Calu3 (cell line): Measurements from ENCODE around the gene ARMC7. TPM values are rescaled to one million over a fixed set of nuclear protein-coding genes. Genes with fewer than 3 reads are reported as not detected.
"Not testable (repeated sequence)": the region's sequence is repeated elsewhere in the genome, so short reads cannot be mapped to it uniquely, and the experiment has no call there.

ENCODE experiments used
- BruUV-seq: library from RNA; stranded (reverse); fragments of 400-500 nt; replicated peaks from 2 replicates; lab custom pipeline; 2021; lab: Mats Ljungman, UMichigan
- CTCF ChIA-PET: fragments of 300-600 bp; sonication (Branson Sonifier 250); formaldehyde crosslinking; loops from one replicate; lab custom pipeline; 2022; ENCODE audit warnings: antibody characterized with exemption; lab: Charles Lee
- DNase-seq: peaks from one replicate; pipeline ENCODE4 v3.0.0; 2022
- H3K27ac Mint-ChIP-seq: one replicate; pipeline ENCODE4 v1.8.0; 2022; ENCODE audit warnings: mixed read lengths; ENCODE audit not compliant: unreplicated experiment
- H3K27me3 Mint-ChIP-seq: one replicate; pipeline ENCODE4 v1.8.0; 2022; ENCODE audit warnings: mixed read lengths; ENCODE audit not compliant: unreplicated experiment
- H3K36me3 Mint-ChIP-seq: one replicate; pipeline ENCODE4 v1.8.0; 2022; ENCODE audit warnings: mild to moderate bottlenecking, moderate library complexity, mixed read lengths; ENCODE audit not compliant: insufficient read depth, unreplicated experiment
- H3K4me1 Mint-ChIP-seq: one replicate; pipeline ENCODE4 v1.8.0; 2022; ENCODE audit warnings: mild to moderate bottlenecking, low read depth, mixed read lengths; ENCODE audit not compliant: unreplicated experiment
- H3K4me3 Mint-ChIP-seq: one replicate; pipeline ENCODE4 v1.8.0; 2022; ENCODE audit warnings: mild to moderate bottlenecking, low read depth, moderate library complexity, mixed read lengths; ENCODE audit not compliant: unreplicated experiment
- H3K9me3 Mint-ChIP-seq: one replicate; pipeline ENCODE4 v1.8.0; 2022; ENCODE audit warnings: low read depth, mixed read lengths; ENCODE audit not compliant: unreplicated experiment
- CTCF ChIP-seq: fragments of 200-600 bp; IDR thresholded peaks from one replicate; pipeline ENCODE4 v1.8.0; 2022; ENCODE audit warnings: antibody characterized with exemption; ENCODE audit not compliant: unreplicated experiment
- intact Hi-C: fragments of 100-400 bp; cut with micrococcal nuclease; formaldehyde crosslinking; loops from one replicate; pipeline ENCODE4 v1.10.0; 2022; ENCODE audit not compliant: unreplicated experiment
- total RNA-seq: library from RNA; stranded (reverse); gene quantifications from 2 replicates; pipeline ENCODE4 v1.2.3, GENCODE V29; 2022

The ARMC7 gene
- total RNA-seq, 1 experiment from 2014 or later: 18.6 TPM

DNA sequence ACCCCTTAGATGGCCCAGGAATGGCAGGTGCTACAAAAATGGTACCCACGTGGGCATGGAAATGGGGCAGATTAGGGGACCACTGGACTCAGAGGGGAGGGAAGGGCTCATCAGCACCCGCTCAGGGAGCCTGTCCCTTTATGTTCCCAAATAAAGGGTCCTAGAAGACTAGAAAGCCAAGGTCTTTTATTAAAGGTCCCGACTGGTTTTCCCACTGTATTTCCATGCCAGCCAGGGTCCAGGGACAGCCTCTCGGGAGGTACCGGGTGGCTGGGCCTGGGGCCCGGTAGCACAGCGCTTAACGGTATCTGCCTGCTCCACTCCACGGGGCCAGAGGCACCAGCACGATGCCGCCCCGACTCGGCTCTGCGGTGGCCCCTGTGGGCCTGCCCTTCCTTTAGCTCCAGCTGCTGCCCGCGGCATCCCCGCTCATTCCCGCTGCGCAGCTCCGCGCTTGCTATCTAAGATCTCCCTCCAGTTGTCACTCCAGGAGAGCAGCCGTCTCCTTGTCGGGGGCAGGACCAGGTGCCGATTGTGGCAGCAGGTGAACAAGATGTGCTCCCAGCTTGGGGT, 20.4 kb downstream of the ARMC7 start:
- CTCF ChIA-PET: interaction anchor here (0.9 to 2.4 kb wide), 3 partner anchors 15 to 70 kb away, joined by 4 to 21 read pairs (median 8); no protein-coding TSS in a partner anchor
- no peak for DNase-seq
- no peak for TF ChIP-seq CTCF
- no peaks in the 10 kb centered on the region for H3K9me3 Mint-ChIP-seq
- H3K4me3 Mint-ChIP-seq: peak overlapping the region; percentile 82
- peaks cover 15% of the 10 kb centered on the region for H3K4me1 Mint-ChIP-seq
- H3K36me3 Mint-ChIP-seq: peaks cover 70% of the 10 kb centered on the region
- H3K27me3 Mint-ChIP-seq: no peaks in the 10 kb centered on the region
- peak overlapping the region; percentile 72 for H3K27ac Mint-ChIP-seq
- BruUV-seq: no TSS peak
- intact Hi-C loops: no loop called here

DNA sequence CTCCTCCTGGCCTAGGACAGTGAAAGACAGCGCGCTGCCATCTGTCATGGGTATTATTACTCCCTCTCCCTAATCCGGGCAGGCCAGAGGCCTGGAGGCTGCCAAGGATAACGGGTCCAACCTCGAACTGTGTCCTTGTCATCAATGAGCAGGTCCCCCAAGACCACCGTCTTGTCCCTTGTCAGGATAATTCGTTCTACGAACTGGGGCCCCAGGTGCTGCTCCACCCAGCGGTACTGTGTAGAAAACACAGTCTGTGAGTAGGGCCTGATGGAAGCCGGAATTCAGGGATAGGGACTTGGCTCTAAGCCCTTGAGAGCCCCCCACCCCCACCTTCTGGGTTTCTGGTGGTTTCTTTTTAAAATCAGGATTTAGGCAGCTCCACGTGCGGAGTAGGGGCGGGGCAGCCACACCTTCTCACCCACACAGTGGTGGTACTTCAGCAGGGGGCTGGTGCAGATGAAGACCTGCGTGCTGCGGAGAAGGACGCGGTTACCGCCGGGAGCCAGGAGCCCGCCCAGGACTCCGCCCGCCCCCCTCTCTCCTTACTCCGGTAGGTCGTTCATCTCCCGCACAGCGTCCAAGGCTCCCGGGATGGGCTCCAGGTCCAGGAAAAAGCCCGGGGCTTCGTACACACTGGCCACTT, 21.0 kb downstream of the ARMC7 start:
- Mint-ChIP-seq H3K27me3 (no peaks in the 10 kb centered on the region), H3K4me3 (peak overlapping the region; percentile 82), H3K4me1 (peaks cover 10% of the 10 kb centered on the region), H3K27ac (peak overlapping the region; percentile 72), H3K9me3 (no peaks in the 10 kb centered on the region), H3K36me3 (peaks cover 74% of the 10 kb centered on the region)
- intact Hi-C loops: no loop called here
- CTCF ChIA-PET: interaction anchor here (0.9 to 2.4 kb wide), 5 partner anchors 16 to 71 kb away, joined by 3 to 21 read pairs (median 4); no protein-coding TSS in a partner anchor
- peak; percentile 61 for DNase-seq
- BruUV-seq: TSS peak; percentile 46
- peak; percentile 52 for TF ChIP-seq CTCF

DNA sequence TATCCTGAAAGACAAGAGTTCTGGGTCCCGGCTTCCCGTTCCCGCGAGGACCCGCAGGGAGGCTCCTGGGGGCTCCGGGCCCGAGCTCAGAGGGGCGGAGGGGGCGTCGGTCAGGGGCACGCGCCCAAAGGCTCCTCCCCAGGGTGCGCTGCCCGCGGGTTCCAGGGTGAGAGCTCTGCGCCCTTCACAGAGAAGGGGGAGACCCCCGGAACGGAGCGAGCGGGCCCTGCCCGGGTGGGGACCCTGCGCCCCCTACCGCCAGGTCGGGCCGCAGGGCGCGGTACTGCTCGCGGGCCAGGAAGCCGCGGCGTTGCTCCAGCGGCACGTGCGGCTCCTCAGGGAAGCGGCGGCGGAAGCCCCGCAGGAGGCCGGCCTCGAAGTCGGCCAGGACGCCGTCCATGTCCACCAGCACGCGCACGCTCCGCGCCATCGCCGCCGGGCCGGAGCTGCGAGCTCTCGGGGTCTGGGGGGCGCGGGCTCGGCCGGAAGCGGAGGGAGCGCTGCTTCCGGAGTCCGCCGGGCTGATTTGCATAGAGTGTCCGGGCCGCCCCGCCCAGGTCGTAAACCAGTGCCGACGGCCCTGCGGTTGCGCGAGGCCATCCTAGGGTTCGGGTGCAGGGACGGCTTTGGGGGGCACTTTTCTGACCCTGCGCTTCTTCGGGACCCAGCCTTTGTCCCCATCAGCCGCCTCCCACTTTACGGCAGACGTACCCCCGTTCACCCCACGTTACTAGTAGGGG, 21.7 kb downstream of the ARMC7 start, which contains the start of gene NT5C:
TSS of gene NT5C (minus strand) at position 465 of the 740 bp plus-strand sequence. CDS start at position 430, 35 bp downstream.
- no peaks in the 10 kb centered on the region for H3K9me3 Mint-ChIP-seq
- H3K4me3 Mint-ChIP-seq: peak within 1 kb of the TSS; percentile 82
- BruUV-seq: no TSS peak
- peak within 1 kb of the TSS; percentile 72 for H3K27ac Mint-ChIP-seq
- peaks cover 10% of the 10 kb centered on the region for H3K4me1 Mint-ChIP-seq
- CTCF ChIA-PET: interaction anchor here (0.9 to 2.4 kb wide), 6 partner anchors 17 to 72 kb away, joined by 3 to 21 read pairs (median 4); no protein-coding TSS in a partner anchor
- H3K27me3 Mint-ChIP-seq: no peaks in the 10 kb centered on the region
- peak; percentile 85 for DNase-seq
- intact Hi-C loops: no loop called here
- H3K36me3 Mint-ChIP-seq: peaks cover 81% of the 10 kb centered on the region
- TF ChIP-seq CTCF: peak; percentile 80

GRCh38 chr17:75132018-75133000, 22.5 kb downstream of the ARMC7 start:
- H3K36me3 Mint-ChIP-seq: peaks cover 84% of the 10 kb centered on the region
- DNase-seq, H3K27me3 Mint-ChIP-seq, intact Hi-C loops, H3K9me3 Mint-ChIP-seq, BruUV-seq: not testable (repeated sequence)
- H3K4me1 Mint-ChIP-seq: peaks cover 10% of the 10 kb centered on the region
- CTCF ChIA-PET: interaction anchor here (0.7 to 2.4 kb wide), 3 partner anchors 17 to 68 kb away, joined by 4 to 21 read pairs (median 7); no protein-coding TSS in a partner anchor
- peak overlapping the region; percentile 82 for H3K4me3 Mint-ChIP-seq
- H3K27ac Mint-ChIP-seq: peak overlapping the region; percentile 71
